GM23338 (cell line): Measurements from ENCODE around the gene ZNF385C. TPM values are rescaled to one million over a fixed set of nuclear protein-coding genes. Genes with fewer than 3 reads are reported as not detected.
A peak's percentile ranks its signal among the peaks of the same experiment; 100 is the strongest.

ENCODE experiments used
- ATAC-seq: fragments of 200-7000 bp; cut with Tn5 transposase; 3 replicates; pipeline ENCODE4 v1.9.1; 2020
- DNase-seq: peaks from one replicate; pipeline ENCODE4 v3.0.0-alpha.2; 2015; ENCODE audit warnings: low spot score
- H2AFZ ChIP-seq: fragments of 200-600 bp; sonication (generic); 2 replicates; pipeline ENCODE4 v1.8.0; 2016; ENCODE audit warnings: antibody characterized with exemption, mild to moderate bottlenecking, moderate library complexity
- H3F3A ChIP-seq: fragments of 200-600 bp; sonication (generic); replicated peaks from 2 replicates; pipeline ENCODE4 v1.8.0; 2017; ENCODE audit warnings: antibody characterized with exemption, mixed run types, low read depth
- H3K27ac ChIP-seq: fragments of 200-600 bp; sonication (generic); 2 replicates; pipeline ENCODE4 v1.6.1; 2016; ENCODE audit warnings: low read depth
- H3K27me3 ChIP-seq: fragments of 200-600 bp; sonication (generic); 2 replicates; pipeline ENCODE4 v1.8.0; 2016; ENCODE audit warnings: mild to moderate bottlenecking, mixed run types, moderate library complexity; ENCODE audit not compliant: insufficient read depth
- H3K36me3 ChIP-seq: fragments of 200-600 bp; sonication (generic); 2 replicates; pipeline ENCODE4 v1.8.0; 2016; ENCODE audit warnings: mild to moderate bottlenecking; ENCODE audit not compliant: insufficient read depth
- H3K4me1 ChIP-seq: fragments of 200-600 bp; sonication (generic); 2 replicates; pipeline ENCODE4 v1.8.0; 2016; ENCODE audit warnings: mild to moderate bottlenecking, moderate library complexity; ENCODE audit not compliant: insufficient read depth
- H3K4me2 ChIP-seq: fragments of 200-600 bp; sonication (generic); 2 replicates; pipeline ENCODE4 v1.7.1; 2017; ENCODE audit warnings: mixed run types
- H3K4me3 ChIP-seq: fragments of 200-600 bp; sonication (generic); 2 replicates; pipeline ENCODE4 v1.6.1; 2016; ENCODE audit warnings: mixed run types
- H3K79me2 ChIP-seq: fragments of 200-600 bp; sonication (generic); replicated peaks from 2 replicates; pipeline ENCODE4 v1.8.0; 2017; ENCODE audit warnings: mild to moderate bottlenecking; ENCODE audit not compliant: insufficient read depth
- H3K9me2 ChIP-seq: fragments of 200-600 bp; sonication (generic); 2 replicates; pipeline ENCODE4 v1.8.0; 2017; ENCODE audit not compliant: insufficient read depth
- H4K20me1 ChIP-seq: fragments of 200-600 bp; sonication (generic); replicated peaks from 2 replicates; pipeline ENCODE4 v1.8.0; 2017; ENCODE audit warnings: mild to moderate bottlenecking; ENCODE audit not compliant: insufficient read depth
- H3K27ac Mint-ChIP-seq: 2 replicates; pipeline ENCODE4 v1.8.0; 2020; ENCODE audit warnings: inconsistent platforms, mild to moderate bottlenecking, moderate library complexity, mixed read lengths
- H3K27me3 Mint-ChIP-seq: 3 replicates; pipeline ENCODE4 v1.8.0; 2022; ENCODE audit warnings: low read depth, mild to moderate bottlenecking, moderate library complexity, mixed read lengths, inconsistent platforms; ENCODE audit not compliant: insufficient read depth, poor library complexity
- H3K36me3 Mint-ChIP-seq: 3 replicates; pipeline ENCODE4 v1.8.0; 2021; ENCODE audit warnings: low read depth, mild to moderate bottlenecking, inconsistent platforms, moderate library complexity, mixed read lengths
- H3K4me1 Mint-ChIP-seq: 3 replicates; pipeline ENCODE4 v1.8.0; 2020; ENCODE audit warnings: mild to moderate bottlenecking, inconsistent platforms, mixed read lengths
- H3K4me3 Mint-ChIP-seq: 3 replicates; pipeline ENCODE4 v1.8.0; 2021; ENCODE audit warnings: moderate library complexity, mild to moderate bottlenecking, inconsistent platforms, mixed read lengths
- H3K9me3 Mint-ChIP-seq: 3 replicates; pipeline ENCODE4 v1.8.0; 2020; ENCODE audit warnings: moderate library complexity, mild to moderate bottlenecking, inconsistent platforms, mixed read lengths
- CREB1 ChIP-seq: fragments of 250-450 bp; sonication (Bioruptor Pico); IDR thresholded peaks from 2 replicates; pipeline ENCODE4 v1.5.0; 2020; ENCODE audit warnings: low read depth, mild to moderate bottlenecking, moderate library complexity
- ETS1 ChIP-seq: IDR thresholded peaks from 2 replicates; pipeline ENCODE4 v1.6.1; 2016; ENCODE audit warnings: antibody characterized with exemption
- EZH2phosphoT487 ChIP-seq: fragments of 200-600 bp; sonication (generic); IDR thresholded peaks from one replicate; pipeline ENCODE4 v1.8.1; 2018; ENCODE audit warnings: antibody characterized with exemption; ENCODE audit not compliant: unreplicated experiment
- JUNB ChIP-seq: IDR thresholded peaks from one replicate; pipeline ENCODE4 v1.6.1; 2016; ENCODE audit warnings: antibody characterized with exemption; ENCODE audit not compliant: unreplicated experiment
- NANOG ChIP-seq: IDR thresholded peaks from 2 replicates; pipeline ENCODE4 v1.6.1; 2016; ENCODE audit warnings: antibody characterized with exemption, borderline replicate concordance
- POLR2AphosphoS5 ChIP-seq: IDR thresholded peaks from 2 replicates; pipeline ENCODE4 v1.6.1; 2016; ENCODE audit warnings: antibody characterized with exemption, low read depth
- ZNF114 ChIP-seq: fragments of 250-450 bp; sonication (Bioruptor Pico); IDR thresholded peaks from 2 replicates; pipeline ENCODE4 v1.5.0; 2020; ENCODE audit warnings: mild to moderate bottlenecking, moderate library complexity
- ZNF462 ChIP-seq: fragments of 250-450 bp; sonication (Bioruptor Pico); IDR thresholded peaks from 2 replicates; pipeline ENCODE4 v1.5.0; 2020; ENCODE audit warnings: mild to moderate bottlenecking, moderate library complexity
- polyA plus RNA-seq: library from polyadenylated mRNA; unstranded; fragments of >200 nt; fragmentation: Nextera tagmentation; extraction: Ambion mirVana; gene quantifications from 2 replicates; pipeline ENCODE4 v1.2.1, GENCODE V29; 2016
- total RNA-seq: library from RNA; depleted of rRNA; stranded (reverse); fragments of >200 nt; shearing (Covaris generic); gene quantifications from 2 replicates; pipeline ENCODE4 v1.2.3, GENCODE V29; 2014

The ZNF385C gene
- total and polyA plus RNA-seq, 2 experiments from 2014 or later: 1.9 to 3.1 TPM

- TF ChIP-seq ZNF462 (CRISPR knock-in tag): no peak
Measured at GRCh38 chr17:42018988-42019387, 79.3 kb downstream of the ZNF385C start (continued).

- H3K36me3 Mint-ChIP-seq: peaks cover 44% of the 10 kb centered on the region
- H3K27me3 ChIP-seq: no peaks in the 10 kb centered on the region
- H3K4me1 Mint-ChIP-seq: peaks cover 36% of the 10 kb centered on the region
- H3K9me3 Mint-ChIP-seq: peaks cover 2% of the 10 kb centered on the region; the same call in 1 of the 3 replicates
- H3K4me3 ChIP-seq: peak overlapping the region; percentile 93
- peak overlapping the region; percentile 98 for H3K27ac ChIP-seq
- H3K36me3 ChIP-seq: peaks cover 6% of the 10 kb centered on the region
- H3K27me3 Mint-ChIP-seq: peaks cover 11% of the 10 kb centered on the region
- peaks cover 25% of the 10 kb centered on the region for H3K4me1 ChIP-seq
- peak overlapping the region; percentile 83 for H3K4me2 ChIP-seq
- H2AFZ ChIP-seq: no peak overlapping the region
- ATAC-seq (peak; percentile 6), DNase-seq (no peak)
- H3K9me2 ChIP-seq: peaks cover 9% of the 10 kb centered on the region
- no peak for TF ChIP-seq CREB1 (CRISPR knock-in tag)
- no peak for TF ChIP-seq JUNB
- no peak for TF ChIP-seq NANOG
- TF ChIP-seq POLR2AphosphoS5: 0 out of 2 replicates have a peak, but pooled peaks have one; percentile 35
- no peak for TF ChIP-seq ZNF114 (CRISPR knock-in tag)
- TF ChIP-seq ZNF462 (CRISPR knock-in tag): no peak
- no peak for TF ChIP-seq ETS1
- no peak for TF ChIP-seq EZH2phosphoT487
- H3K27ac Mint-ChIP-seq: peak overlapping the region; percentile 95
- peaks cover 35% of the 10 kb centered on the region for H3F3A ChIP-seq
- peak overlapping the region; percentile 99 for H3K4me3 Mint-ChIP-seq
- peaks cover 53% of the 10 kb centered on the region for H3K79me2 ChIP-seq
- H4K20me1 ChIP-seq: peaks cover 9% of the 10 kb centered on the region; the same call in 1 of the 2 replicates
Measured at GRCh38 chr17:42018339-42018738, 79.9 kb downstream of the ZNF385C start.
